ENCODE measurements around the gene KCNK3.

- TF ChIP-seq CBX5 (IDR thresholded peaks at IDR 0.05; ENCODE audit: low read depth) (no peak), ATF7 (IDR thresholded peaks at IDR 0.05; ENCODE audit: low read depth) (no peak), NRF1 (conservative IDR thresholded peaks at IDR 0.05; ENCODE audit: low read depth, low read length) (no peak), EED (IDR thresholded peaks at IDR 0.05; ENCODE audit: low read depth) (no peak), TAF1 (IDR thresholded peaks at IDR 0.05; ENCODE audit: borderline replicate concordance, low read depth, low read length) (no peak), CEBPB (IDR thresholded peaks at IDR 0.05; ENCODE audit: borderline replicate concordance in 1 of 2, low read depth in 2 of 2, low read length in 2 of 2) (no peak), ZNF274 (IDR thresholded peaks at IDR 0.05; ENCODE audit: insufficient read depth, insufficient read length) (no peak), ZBED1 (IDR thresholded peaks at IDR 0.05; ENCODE audit: borderline replicate concordance) (no peak), BCLAF1 (IDR thresholded peaks at IDR 0.05) (no peak), RAD21 (IDR thresholded peaks at IDR 0.05; ENCODE audit: insufficient read depth, low read depth, low read length) (no peak), POLR2AphosphoS5 (IDR thresholded peaks at IDR 0.05; ENCODE audit: low read length) (no peak), EGR1 (IDR thresholded peaks at IDR 0.05; ENCODE audit: borderline replicate concordance in 1 of 2, low read depth in 2 of 2, low read length in 2 of 2) (no peak)
These were observed 48.2 kb upstream of the KCNK3 start for GRCh38 chr2:26644188-26644835.
